Activated T-cell treated with anti-CD3 and anti-CD28 coated beads for 4 hours (primary cell): ENCODE measurements around the gene GNAS-AS1.

ENCODE experiments used
- DNase-seq: peaks from one replicate; pipeline ENCODE4 v3.0.0-alpha.2; 2020

The GNAS-AS1 gene

DNA sequence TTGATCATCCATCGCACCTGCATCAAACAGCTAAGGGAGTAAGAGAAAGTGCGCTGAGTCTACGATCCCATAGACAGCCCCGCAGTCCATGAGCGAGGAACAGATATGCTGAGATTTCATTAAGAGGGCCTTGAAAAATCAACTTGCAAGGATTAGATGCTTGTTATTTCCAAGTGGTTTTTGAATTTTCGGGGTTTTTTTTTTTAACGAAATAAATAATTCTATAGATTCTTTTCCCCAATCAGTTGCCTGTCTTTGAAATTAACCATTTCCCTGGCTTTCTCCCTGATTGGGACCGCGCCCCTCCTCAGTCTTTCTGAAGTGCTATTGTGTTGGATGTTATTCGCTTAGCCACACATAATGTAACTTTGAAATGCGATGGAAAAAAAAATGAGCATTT is 48.6 kb downstream of the GNAS-AS1 start:
- DNase-seq: no peak

DNA sequence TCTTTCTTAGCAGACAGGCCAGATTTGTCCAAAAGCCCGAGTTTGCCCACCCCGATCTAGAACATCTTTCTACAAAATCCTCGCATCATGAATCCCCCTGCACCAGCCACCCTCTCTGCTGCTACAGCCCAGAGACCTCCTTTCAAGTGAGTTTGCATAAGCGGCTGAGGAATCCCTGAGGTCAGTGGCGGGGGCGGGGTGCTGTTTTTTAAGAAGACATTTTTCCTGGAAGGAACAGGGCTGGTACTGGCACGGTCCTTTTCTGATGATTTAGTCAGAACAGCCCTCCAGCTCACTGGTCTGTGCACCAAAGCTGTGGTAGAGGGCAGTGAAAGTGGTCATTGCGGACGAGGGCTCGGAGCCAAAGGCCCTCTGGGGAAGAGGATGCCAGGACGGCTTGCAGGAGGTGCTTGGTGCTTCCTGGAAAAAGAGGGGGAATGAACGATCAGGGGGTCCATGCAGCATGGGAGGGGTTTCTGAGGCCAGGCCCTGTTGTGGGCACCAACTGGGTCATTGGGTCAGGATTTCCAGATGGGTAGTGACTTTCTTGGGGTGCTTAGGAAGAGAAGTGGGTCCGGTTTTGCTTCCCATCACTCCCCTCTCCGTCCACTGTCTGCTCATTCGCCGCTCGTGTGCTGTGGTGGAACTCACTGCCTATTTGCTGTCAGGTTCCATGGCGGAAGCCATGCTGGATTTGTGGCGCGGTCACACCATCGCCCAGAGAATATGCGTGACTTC is 50.4 kb downstream of the GNAS-AS1 start:
- no peak for DNase-seq

GRCh38 chr20:58797371-58798338 is 53.0 kb downstream of the GNAS-AS1 start:
- no peak for DNase-seq

DNA sequence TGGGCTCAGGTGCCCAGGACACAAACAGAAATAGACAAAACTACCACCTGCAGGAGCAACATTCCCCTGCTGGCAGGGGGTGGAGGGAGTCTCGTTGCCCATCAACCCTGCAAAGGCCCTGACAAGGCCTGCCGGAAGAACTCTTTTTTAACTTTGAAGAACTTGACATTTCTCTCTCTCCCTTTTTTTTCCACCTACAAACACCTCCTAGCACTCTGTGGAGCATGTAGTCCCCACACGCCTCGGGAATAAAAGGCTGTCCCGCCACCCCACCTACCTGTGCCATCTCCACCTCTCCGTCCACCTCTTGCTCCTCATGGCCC is 54.8 kb downstream of the GNAS-AS1 start:
- no peak for DNase-seq

DNA sequence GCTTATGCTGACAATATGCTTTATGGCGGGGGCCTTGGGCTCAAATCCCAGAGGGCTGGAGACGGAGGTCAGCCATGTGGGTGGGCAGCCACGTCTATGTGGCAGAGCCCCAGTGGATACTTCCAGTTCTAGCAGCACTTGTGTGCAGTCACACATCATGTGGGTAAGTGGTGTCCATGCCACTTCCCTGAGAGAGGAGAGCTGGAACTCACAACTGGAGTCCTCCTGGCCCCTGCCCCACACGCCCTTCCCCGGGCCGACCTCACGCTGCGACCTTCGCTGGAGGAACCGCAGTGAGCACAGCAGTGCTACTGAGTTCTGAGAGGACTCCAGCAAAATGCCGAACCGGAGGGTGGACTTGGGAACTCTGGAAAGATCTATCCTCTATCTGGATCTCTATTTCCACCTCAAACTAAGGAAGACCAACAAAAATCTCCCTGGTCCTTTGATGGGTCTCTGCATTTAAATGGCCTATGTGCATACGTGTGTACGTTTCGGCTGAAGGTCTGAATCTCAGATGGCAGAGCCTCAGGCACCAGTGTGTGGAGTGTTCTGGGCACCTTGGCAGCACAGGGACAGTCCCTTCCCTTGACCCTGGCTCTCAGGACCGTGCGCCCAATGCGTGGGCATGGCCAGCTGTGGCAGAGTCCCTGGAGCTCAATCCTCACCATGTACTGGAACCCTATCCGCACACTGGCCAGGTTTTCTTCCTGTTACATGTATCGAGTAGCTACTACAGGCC is 55.4 kb downstream of the GNAS-AS1 start:
- DNase-seq: no peak

DNA sequence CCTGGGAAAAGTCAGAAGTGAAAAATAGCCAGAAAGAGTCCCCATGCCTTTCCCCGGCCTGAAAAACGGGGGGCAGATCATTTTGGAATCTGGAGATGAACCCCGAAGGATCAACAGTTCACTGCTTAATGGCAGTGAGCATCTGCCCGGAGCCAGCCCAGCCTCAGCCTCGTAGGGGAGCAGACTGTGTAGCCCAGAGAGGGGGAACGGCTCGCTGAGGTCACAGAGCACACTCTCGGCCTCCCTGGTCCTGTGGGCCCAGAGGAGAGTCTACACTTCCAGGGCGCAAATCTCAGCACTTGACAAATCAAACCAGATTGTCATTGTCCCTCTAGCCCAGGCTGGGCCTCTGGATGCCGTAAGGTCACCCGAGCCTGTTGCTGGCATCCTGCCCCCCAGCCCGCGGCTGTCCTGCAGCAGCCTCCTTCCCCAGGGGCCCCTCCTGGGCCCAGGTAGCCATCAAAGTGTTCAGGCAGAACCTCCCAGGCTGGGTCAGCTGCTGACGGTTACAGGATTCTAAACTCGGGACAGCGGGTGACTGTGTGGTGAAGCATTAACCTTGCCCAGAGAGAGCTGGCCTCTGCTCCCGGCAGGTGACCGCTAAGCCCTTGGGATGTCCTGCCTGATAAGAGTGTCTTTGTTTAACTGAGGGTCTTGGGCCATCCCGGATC is 56.1 kb downstream of the GNAS-AS1 start:
- no peak for DNase-seq

- no peak for DNase-seq
Measured at GRCh38 chr20:58793512-58794420, 56.9 kb downstream of the GNAS-AS1 start.

DNA sequence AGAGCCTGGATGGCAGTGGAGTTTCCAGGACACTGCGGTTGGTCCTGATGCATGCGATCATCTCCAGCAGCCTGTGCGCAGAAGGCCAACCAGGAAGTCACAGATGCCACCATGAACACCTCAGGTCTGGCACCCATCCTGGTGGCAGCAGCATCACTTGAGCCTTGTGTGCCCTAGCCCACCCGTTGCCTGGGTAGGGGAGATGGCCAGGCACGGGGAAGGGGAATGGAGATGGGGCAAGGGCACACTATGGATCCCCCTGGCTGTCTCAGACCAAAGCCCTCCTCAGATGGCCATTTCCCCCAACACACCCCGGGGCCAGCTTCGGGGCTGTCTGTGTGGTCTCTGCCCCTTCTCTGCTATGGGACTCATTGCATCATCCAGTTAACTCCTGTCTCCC is 58.3 kb downstream of the GNAS-AS1 start:
- no peak for DNase-seq

GRCh38 chr20:58791286-58791685 is 59.4 kb downstream of the GNAS-AS1 start:
- DNase-seq: no peak

- DNase-seq: no peak
Measured at GRCh38 chr20:58790454-58790853, 60.2 kb downstream of the GNAS-AS1 start.

- DNase-seq: no peak
Measured at GRCh38 chr20:58788896-58789544, 61.7 kb downstream of the GNAS-AS1 start.

DNA sequence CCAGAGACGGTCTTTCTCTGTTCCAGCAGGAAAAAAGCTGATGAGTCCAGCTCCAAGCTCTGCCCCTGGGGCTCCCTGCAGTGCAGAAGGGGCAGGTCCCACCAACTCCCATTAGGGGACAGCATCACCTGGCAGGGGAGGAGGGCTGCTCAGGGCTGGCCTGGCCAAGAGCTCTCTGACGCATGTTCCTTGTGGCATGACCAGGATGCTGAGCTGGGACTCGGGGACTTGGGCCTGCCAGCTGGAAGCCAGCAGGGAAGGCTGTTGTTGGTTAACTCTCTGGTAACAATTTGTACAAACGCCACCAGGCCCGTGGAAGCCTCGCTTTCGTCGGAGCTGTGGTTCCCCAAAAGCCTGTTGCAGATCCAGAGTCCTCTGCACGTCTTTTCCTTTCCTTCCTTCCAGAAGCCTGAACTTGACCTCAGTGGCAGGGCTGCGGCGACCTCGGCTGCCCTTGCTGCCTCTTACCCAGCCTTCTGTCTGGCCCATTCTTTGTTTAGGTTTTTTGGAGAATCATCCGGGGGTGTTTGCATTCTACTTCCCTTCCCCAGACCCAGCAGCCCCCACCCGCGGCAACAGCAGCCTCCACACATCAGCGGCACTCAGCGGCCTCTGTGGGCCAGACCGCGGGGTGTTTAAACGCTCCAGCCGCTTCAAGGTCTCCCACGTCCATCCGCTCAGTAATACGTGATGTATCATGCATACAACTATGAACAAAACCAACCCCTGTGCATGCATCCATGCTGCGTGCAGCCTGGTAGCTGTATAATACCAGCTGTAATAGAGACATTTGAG is 63.3 kb downstream of the GNAS-AS1 start:
- DNase-seq: no peak

GRCh38 chr20:58784321-58785074 is 66.2 kb downstream of the GNAS-AS1 start:
- DNase-seq: no peak

DNA sequence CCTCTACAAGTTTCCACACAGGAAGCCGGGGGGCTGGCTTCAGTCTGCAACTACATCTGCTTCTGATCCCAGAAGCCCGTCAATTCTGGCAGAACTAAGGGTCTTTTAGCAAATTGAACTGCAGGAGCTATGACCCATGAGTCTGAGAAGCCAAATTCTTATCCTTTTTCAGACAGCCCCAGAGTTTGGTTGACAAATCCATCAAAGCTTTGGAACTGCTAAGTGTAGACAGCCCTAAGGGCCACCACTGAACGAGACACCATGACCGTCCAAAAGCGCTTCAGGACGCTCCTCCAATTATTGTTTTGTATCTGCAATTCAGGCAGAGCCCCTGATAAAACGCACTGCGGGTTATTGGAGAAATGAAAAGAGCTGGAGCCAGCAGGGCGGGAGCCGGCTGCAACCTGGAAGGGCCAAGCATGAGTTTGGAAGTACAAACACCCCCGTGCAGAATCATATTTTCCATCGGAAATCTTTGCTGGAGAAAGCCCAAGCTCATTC is 67.1 kb downstream of the GNAS-AS1 start:
- DNase-seq: no peak

- DNase-seq: no peak
Measured at GRCh38 chr20:58781138-58781537, 69.6 kb downstream of the GNAS-AS1 start.

- DNase-seq: no peak
Measured at GRCh38 chr20:58778760-58779159, 71.9 kb downstream of the GNAS-AS1 start.

DNA sequence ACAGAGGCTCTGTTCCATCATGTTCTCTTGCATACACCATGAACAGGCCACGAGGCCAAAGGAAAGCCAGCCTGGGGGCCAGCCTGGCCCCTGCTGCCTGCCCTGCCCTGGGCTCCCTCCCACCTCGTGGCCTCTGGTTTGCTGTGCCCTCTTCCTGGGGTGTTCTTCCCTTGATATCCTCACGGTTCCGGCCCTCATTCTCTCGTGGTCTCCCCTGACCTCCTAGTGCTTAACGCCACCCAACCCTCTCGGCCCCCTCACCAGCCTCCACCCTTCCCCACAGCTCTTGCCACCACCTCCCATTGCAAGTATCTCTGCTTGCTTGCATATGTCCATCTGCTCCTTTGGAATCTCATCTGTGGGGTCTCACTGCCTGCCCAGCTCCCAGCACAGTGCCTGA is 73.0 kb downstream of the GNAS-AS1 start:
- DNase-seq: no peak

DNA sequence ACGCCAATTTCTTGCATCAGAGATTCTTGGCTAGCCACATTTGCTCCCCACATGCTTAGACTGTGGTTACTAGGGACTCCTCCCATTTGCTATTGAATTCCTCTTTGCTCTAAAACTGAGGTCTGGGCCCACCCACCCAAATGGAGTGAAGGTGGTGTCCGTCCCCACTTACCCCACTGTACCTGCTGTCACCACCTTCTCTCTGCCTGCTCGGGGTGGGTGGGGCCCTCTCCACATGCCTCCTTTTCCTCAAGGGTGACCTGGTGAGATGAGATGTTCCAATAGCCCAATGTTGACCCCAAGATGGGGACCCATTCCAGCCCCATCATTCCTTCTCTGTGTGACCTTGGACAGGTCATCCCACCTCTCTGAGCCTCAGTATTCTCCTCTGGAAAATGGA is 74.6 kb downstream of the GNAS-AS1 start:
- DNase-seq: no peak

DNA sequence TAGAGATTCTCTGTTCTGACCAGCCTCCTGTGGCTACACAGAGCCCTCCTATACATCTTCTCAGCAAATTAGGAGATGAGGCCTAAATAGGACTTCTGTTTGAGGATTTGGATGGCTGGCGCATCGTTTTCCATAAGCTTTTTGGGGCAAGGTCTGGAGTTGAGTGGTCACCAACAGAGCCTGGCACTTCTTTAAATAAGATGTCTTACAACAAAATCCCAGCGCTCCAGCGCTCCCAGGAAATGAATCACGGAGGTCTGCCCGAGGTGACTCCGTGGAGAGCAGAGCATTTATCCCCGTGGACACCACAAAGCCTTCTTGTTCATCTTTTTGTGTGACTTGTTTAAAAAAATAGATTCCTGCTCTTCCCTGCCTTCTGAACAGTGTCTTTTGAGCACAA is 75.3 kb downstream of the GNAS-AS1 start:
- no peak for DNase-seq
